Stimulated activated naive CD4-positive, alpha-beta T cell treated with Interleukin-2 at 50 U/mL for 16 hours (primary cell): ENCODE results near the gene OXSR1.
A peak's percentile ranks its signal among the peaks of the same experiment; 100 is the strongest.
"Not testable (repeated sequence)": the region's sequence is repeated elsewhere in the genome, so short reads cannot be mapped to it uniquely, and the experiment has no call there.

ENCODE experiments used
- DNase-seq: peaks from one replicate; lab custom pipeline; 2025; lab: John Stamatoyannopoulos, UW

OXSR1 gene

DNA sequence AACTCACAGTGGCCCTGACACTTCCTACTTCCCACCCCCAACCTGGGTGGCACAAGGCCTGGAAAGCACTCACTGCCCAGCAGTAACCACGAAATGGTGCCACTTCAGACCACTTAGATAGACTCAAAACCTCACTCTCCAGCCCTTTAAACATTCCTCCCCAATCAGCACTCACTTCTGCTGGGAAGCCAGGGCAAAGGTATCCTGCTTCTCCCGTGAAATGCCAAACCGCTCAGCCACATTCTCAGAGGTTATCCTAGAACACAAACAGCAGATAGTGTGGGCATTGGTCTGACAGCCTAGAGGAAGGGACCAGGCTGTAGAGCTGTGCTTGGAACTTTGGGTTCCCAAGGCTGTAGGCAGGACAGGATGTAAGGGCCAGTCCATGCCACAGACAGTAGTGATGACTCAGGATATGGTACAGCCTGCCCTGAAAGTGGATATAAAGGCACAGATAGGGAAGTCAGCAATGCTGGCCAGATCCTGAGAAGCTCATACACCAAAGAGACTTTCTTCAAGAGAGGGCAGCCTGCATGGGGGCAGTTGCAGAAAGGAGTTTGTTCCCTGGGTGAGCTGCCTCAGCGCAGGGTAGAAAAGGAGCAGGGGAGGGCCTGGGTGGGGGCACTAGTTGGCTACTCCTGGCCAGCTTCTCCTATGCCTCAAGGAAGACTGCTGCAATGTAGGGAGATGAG is 37.6 kb upstream of the OXSR1 start:
- DNase-seq, result no peak

DNA sequence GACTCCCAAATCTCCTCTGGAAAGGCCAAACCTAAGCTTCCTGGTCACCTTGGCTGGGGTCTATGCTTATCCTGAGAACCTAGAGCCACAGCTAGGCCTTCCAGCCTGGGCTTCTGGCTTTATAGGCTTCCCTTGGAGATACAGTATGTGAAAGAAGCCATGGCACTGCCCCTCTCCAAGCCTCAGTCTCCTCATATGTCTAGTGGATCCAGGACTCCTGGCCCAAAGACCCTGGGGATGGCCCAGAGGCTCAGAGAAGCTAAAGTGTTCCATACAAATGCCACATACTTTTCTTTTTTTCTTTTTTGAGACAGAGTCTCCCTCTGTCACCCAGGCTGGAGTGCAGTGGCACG is 37.1 kb upstream of the OXSR1 start:
- no peak for DNase-seq

- DNase-seq, result no peak
Observed at GRCh38 chr3:38129058-38129457, 36.3 kb upstream of the OXSR1 start.

GRCh38 chr3:38130631-38131065 is 34.7 kb upstream of the OXSR1 start:
- no peak for DNase-seq

DNA sequence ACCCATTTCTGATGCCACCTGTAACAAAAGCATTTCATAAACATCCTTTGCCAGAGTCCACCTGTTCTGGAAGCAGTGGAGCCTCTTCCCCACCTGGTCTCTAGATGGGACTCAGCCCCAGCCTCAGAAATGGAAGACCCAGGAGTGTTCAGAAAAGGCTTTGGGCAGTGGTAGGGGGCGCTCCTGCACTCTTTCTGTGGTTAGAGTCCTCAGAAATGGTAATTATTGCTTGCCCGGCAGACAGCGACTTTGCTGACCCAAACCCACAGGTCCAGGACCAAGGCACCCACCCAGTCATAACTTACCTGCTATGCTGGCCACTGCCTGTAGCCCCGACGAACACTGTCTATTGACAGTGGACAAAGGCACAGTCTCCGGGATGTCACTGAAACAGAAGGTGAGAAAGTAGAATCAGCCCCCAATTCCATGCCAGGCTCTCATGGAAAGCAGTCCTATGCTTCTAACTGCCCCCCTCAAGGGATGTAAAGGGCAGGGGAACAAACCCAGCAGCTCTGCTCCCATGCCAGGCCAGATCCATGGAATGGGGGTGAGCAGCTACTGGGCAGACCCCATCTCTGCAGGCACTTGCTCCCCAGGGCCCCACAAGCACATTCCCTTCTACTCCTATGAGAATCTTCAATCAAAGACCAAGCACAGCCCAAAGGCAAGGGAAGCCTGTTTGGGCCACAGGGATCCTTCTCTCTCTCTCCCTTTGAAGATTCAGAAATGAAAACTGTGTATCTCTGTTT is 33.5 kb upstream of the OXSR1 start:
- DNase-seq, result peak; percentile 3

- DNase-seq, result no peak
Observed at GRCh38 chr3:38133209-38133556, 32.2 kb upstream of the OXSR1 start.

DNA sequence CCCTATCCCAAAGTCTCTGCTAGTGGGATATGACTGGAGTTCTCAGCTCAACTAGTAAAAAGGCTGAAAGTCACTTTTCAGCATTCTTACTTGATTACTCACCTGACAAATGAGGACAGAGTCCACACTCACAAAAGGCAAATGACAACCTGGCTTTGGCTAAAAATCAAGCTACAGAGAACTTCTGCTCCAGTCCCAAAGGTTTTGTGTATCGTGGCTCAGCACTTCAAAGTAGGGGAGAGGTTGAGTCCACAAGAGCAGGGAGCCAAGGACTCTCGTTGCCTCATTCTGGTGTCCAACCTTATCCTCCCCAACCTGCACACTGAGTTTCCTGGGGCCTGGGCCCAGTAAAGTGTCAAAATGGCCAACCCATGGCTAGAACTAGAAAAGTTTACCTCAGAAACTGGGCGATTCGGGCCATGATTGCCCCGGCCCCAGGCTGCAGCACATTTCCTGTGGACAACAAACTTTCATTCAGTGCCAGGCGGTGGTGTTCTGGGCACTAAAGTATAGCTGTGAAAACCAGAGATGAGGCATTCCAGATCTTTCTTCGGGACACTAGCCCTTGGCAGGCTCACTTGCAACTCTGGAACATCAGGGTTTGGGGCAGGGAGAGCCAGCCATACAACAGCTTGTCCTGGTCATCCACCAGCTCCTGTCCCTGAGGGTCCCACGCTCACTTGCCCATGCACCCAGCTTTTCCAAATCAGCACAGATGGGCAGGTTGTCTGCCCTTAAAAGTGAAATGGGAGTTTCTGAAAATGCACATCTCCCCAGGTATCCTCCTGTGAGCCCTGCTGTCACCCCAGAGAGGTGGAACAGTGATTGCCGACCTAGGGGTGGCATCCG is 31.6 kb upstream of the OXSR1 start:
- DNase-seq, result no peak

DNA sequence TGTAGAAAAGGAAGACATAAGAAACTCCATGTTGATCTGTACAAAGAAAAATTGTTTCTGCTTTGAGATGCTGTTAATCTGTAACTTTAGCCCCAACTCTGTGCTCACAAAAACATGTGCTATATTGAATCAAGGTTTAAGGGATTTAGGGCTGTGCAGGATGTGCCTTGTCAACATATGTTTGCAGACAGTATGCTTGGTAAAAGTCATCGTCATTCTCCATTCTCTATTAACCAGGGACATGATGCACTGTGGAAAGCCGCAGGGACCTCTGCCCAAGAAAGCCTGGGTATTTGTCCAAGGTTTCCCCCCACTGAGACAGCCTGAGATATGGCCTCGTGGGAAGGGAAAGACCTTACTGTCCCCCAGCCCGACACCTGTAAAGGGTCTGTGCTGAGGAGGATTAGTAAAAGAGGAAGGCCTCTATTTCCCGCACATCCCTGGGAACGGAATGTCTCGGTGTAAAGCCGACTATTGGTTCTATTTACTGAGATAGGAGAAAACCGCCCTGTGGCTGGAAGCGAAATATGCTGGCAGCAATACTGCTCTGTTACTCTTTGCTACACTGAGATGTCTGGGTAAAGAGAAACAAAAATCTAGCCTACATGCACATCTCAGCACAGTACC is 30.7 kb upstream of the OXSR1 start:
- DNase-seq, result not testable (repeated sequence)

DNA sequence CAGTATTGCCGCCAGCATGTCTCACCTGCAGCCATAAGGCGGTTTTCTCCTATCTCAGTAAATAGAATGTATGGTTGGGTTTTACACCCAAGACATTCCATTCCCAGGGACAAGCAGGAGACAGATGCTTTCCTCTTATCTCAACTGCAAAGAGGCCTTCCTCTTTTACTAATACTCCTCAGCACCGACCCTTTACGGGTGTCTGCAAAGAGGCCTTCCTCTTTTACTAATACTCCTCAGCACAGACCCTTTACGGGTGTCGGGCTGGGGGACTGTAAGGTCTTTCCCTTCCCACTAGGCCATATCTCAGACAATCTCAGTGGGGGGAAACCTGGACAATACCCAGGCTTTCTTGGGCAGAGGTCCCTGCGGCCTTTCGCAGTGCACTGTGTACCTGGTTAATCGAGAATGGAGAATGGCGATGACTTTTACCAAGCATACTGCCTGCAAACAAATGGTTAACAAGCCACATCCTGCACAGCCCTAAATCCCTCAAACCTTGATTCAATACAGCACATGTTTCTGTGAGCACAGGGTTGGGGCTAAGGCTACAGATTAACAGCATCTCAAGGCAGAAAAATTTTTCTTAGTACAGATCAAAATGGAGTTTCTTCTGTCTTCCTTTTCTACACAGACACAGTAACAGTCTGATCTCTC is 29.6 kb upstream of the OXSR1 start:
- not testable (repeated sequence) for DNase-seq

- no peak for DNase-seq
Observed at GRCh38 chr3:38136393-38136776, 29.0 kb upstream of the OXSR1 start.

DNA sequence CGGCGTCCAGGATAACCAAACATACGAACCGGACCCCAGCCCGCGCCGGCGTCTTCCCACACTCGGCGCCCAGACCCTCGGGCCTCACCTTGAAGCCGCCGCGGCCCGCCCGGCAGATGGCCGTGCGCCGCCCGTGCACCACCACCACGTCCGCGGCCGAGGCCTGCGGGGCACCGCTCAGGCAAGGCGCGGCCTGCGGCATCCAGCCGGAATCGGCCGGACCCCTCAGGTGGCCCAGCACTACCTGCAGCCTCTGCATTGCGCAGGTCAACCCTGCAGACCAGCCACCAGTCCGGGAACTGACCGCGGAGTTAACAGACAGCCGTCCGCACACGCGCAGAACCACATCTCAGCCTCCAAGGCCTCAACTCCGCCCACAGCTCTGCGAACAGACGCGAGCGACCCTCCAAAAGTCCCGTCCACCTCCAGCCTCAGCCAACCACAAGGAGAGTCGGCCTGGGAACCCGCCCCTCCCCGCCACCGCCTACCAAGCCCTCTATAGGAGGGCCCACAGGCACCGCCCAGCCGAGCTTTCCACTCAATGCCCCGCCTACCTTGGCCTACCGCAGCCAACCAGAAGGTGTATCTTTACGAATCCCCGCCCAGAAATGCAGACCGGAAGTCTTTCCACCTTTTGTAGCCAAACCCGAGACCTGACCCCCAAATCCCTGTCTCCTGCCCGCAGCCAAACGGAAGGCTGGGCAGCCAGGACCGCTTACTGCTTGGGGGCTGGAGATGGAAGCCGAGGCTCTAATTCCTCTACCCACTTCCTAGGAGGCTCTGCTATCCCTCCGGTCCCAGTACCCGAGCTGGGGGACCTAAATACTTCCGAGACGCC is 28.3 kb upstream of the OXSR1 start, which contains the start of gene ACAA1:
TSS of gene ACAA1 (minus strand) at position 351 of the 838 bp plus-strand sequence. CDS start at position 259, 92 bp downstream.
- peak; percentile 98 for DNase-seq

GRCh38 chr3:38137615-38138348 is 27.6 kb upstream of the OXSR1 start:
- DNase-seq, result peak; percentile 7

DNA sequence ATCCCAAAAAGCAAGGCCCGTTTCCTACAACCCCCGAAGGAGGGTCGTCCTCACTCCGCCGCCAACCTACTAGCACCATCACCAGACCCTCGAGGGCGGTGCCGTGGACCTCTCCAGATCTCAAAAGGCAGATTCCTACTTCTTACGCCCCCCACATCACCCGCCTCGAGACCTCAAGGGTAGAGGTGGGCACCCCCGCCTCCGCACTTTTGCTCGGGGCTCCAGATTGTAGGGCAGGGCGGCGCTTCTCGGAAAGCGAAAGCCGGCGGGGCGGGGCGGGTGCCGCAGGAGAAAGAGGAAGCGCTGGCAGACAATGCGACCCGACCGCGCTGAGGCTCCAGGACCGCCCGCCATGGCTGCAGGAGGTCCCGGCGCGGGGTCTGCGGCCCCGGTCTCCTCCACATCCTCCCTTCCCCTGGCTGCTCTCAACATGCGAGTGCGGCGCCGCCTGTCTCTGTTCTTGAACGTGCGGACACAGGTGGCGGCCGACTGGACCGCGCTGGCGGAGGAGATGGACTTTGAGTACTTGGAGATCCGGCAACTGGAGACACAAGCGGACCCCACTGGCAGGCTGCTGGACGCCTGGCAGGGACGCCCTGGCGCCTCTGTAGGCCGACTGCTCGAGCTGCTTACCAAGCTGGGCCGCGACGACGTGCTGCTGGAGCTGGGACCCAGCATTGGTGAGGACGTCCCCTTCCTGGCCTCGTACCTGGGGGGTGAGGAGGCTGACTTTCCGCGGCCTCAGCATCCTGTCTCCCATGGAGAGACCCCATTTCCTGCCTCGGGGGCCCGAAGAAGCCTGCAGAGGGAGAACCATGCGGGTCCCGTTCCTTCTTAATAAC is 26.8 kb upstream of the OXSR1 start, which contains the start of gene MYD88:
TSS of gene MYD88 (plus strand) at position 313 of the 842 bp plus-strand sequence. CDS start at position 353, 40 bp downstream.
- DNase-seq, result peak; percentile 85

GRCh38 chr3:38139191-38139590 is 26.1 kb upstream of the OXSR1 start:
- DNase-seq, result no peak

- no peak for DNase-seq
Observed at GRCh38 chr3:38139652-38140051, 25.7 kb upstream of the OXSR1 start.

- no peak for DNase-seq
Observed at GRCh38 chr3:38140326-38141172, 24.8 kb upstream of the OXSR1 start.

- no peak for DNase-seq
Observed at GRCh38 chr3:38141173-38141951, 24.0 kb upstream of the OXSR1 start.
